CD4-positive, alpha-beta memory T cell (primary cell): ENCODE results near the gene PPM1H. TPM values are rescaled to one million over a fixed set of nuclear protein-coding genes. Genes with fewer than 3 reads are reported as not detected.

Experiments
- CTCF ChIA-PET: fragments of 350-600 bp; sonication (Branson Sonifier 250); formaldehyde crosslinking; loops from one replicate; lab custom pipeline; 2021; ENCODE audit warnings: inconsistent platforms; ENCODE audit not compliant: partially characterized antibody; lab: Charles Lee
- POLR2A ChIA-PET: fragments of 350-600 bp; sonication (Branson Sonifier 250); formaldehyde crosslinking; loops from one replicate; lab custom pipeline; 2021; ENCODE audit not compliant: partially characterized antibody; lab: Charles Lee
- DNase-seq, 5 donors: peaks; one replicate each; pipeline versions ENCODE4 v3.0.0 to v3.0.0-alpha.2; 2020 to 2022; ENCODE audit warnings: mixed read lengths in 1 of 5
- H3K27ac ChIP-seq: one replicate; pipeline ENCODE4 v1.7.0; 2013; ENCODE audit warnings: low read depth, low read length
- H3K27me3 ChIP-seq: 2 replicates; pipeline ENCODE4 v1.7.0; 2013; ENCODE audit warnings: mild to moderate bottlenecking, low read length, moderate library complexity; ENCODE audit not compliant: insufficient read depth
- H3K36me3 ChIP-seq: 2 replicates; pipeline ENCODE4 v1.7.0; 2013; ENCODE audit warnings: mild to moderate bottlenecking, low read length, moderate library complexity; ENCODE audit not compliant: insufficient read depth
- H3K4me1 ChIP-seq: 2 replicates; pipeline ENCODE4 v1.7.0; 2013; ENCODE audit warnings: mild to moderate bottlenecking, low read length, moderate library complexity; ENCODE audit not compliant: insufficient read depth
- H3K4me3 ChIP-seq, 2 donors: one replicate each; pipeline ENCODE4 v1.7.0; 2013; ENCODE audit warnings: low read length in 2 of 2, mild to moderate bottlenecking in 1 of 2
- H3K9me3 ChIP-seq, 2 donors: one replicate each; pipeline ENCODE4 v1.7.0; 2013; ENCODE audit warnings: low read length in 2 of 2, control low read depth in 1 of 2; ENCODE audit not compliant: control insufficient read depth in 1 of 2
- H3K27ac Mint-ChIP-seq, 7 donors: one replicate each; pipeline ENCODE4 v1.8.0; 2020 to 2021; ENCODE audit warnings: mixed read lengths in 7 of 7, mild to moderate bottlenecking in 6 of 7, inconsistent platforms in 3 of 7, moderate library complexity in 3 of 7
- H3K27me3 Mint-ChIP-seq, 2 donors: one replicate each; pipeline ENCODE4 v1.8.0; 2020 to 2021; ENCODE audit warnings: mixed read lengths in 2 of 2
- H3K36me3 Mint-ChIP-seq, 2 donors: one replicate each; pipeline ENCODE4 v1.8.0; 2020 to 2021; ENCODE audit warnings: mixed read lengths in 2 of 2, inconsistent platforms in 1 of 2, mild to moderate bottlenecking in 1 of 2
- H3K4me1 Mint-ChIP-seq, 4 donors: one replicate each; pipeline ENCODE4 v1.8.0; 2020 to 2021; ENCODE audit warnings: mixed read lengths in 4 of 4, mild to moderate bottlenecking in 1 of 4
- H3K4me3 Mint-ChIP-seq, 8 donors: one replicate each; pipeline ENCODE4 v1.8.0; 2020 to 2021; ENCODE audit warnings: mixed read lengths in 8 of 8, mild to moderate bottlenecking in 7 of 8, moderate library complexity in 6 of 8, inconsistent platforms in 3 of 8
- H3K9me3 Mint-ChIP-seq, 8 donors: one replicate each; pipeline ENCODE4 v1.8.0; 2020 to 2021; ENCODE audit warnings: mixed read lengths in 8 of 8, mild to moderate bottlenecking in 5 of 8, inconsistent platforms in 3 of 8, moderate library complexity in 1 of 8
- intact Hi-C: fragments of 100-400 bp; cut with micrococcal nuclease; formaldehyde crosslinking; loops from one replicate; pipeline ENCODE4 v1.15.1; 2023
- polyA plus RNA-seq, 2 donors: library from polyadenylated mRNA; unstranded; fragments of 300-500 nt; fragmentation: Illumina TruSeq; gene quantifications; one replicate each; pipeline ENCODE4 v1.2.3, GENCODE V29; 2021
- total RNA-seq, 2 experiments: library from RNA; stranded (reverse); gene quantifications; one replicate each; pipeline ENCODE4 v1.2.3, GENCODE V29; 2021

The PPM1H gene
- total and polyA plus RNA-seq, 4 experiments from 2014 or later: 0.06 to 0.14 TPM; not detected in 2

GRCh38 chr12:62800707-62801400 lies 134.1 kb downstream of the PPM1H start:
- intact Hi-C loops: no loop called here
- peaks cover 0 to 1% (median 0%) of the 10 kb centered on the region in 4 donors for H3K4me1 Mint-ChIP-seq

GRCh38 chr12:62799766-62800406 lies 135.1 kb downstream of the PPM1H start:
- no peaks in the 10 kb centered on the region for H3K9me3 Mint-ChIP-seq
- no peak overlapping the region for H3K4me3 Mint-ChIP-seq
- peaks cover 1 to 2% of the 10 kb centered on the region in 2 donors for H3K27me3 Mint-ChIP-seq
- peaks cover 0 to 1% (median 0%) of the 10 kb centered on the region in 4 donors for H3K4me1 Mint-ChIP-seq
- H3K9me3 ChIP-seq: no peaks in the 10 kb centered on the region
- no peaks in the 10 kb centered on the region for H3K4me1 ChIP-seq
- no peaks in the 10 kb centered on the region for H3K27me3 ChIP-seq
- no peak overlapping the region for H3K27ac ChIP-seq
- intact Hi-C loops: loop anchor here (1.0 to 10.0 kb wide), 2 partner anchors 362 to 535 kb away; partner anchors contain the start of gene USP15
- no peaks in the 10 kb centered on the region for H3K36me3 Mint-ChIP-seq
- ChIA-PET CTCF (interaction anchor here (0.5 to 8.7 kb wide), 15 partner anchors 9 to 595 kb away, joined by 3 to 253 read pairs (median 3); no protein-coding TSS in a partner anchor), POLR2A (interaction anchor here (1.0 to 3.1 kb wide), 2 partner anchors 197 to 362 kb away, joined by 3 to 13 read pairs; no protein-coding TSS in a partner anchor)
- peak overlapping the region in 1 of 7 donors; percentile 41 for H3K27ac Mint-ChIP-seq
- H3K36me3 ChIP-seq: no peaks in the 10 kb centered on the region
- H3K4me3 ChIP-seq: no peak overlapping the region
- DNase-seq: no peak

More at GRCh38 chr12:62800707-62801400, 134.1 kb downstream of the PPM1H start:
- Mint-ChIP-seq H3K27me3 (peaks cover 1 to 2% of the 10 kb centered on the region in 2 donors), H3K36me3 (no peaks in the 10 kb centered on the region), H3K9me3 (no peaks in the 10 kb centered on the region), H3K4me3 (no peak overlapping the region), H3K27ac (no peak overlapping the region)
- no peaks in the 10 kb centered on the region for H3K4me1 ChIP-seq
- no peaks in the 10 kb centered on the region for H3K9me3 ChIP-seq
- no peak overlapping the region for H3K27ac ChIP-seq
- ChIA-PET POLR2A (no interaction called here), CTCF (interaction anchor here (0.8 to 8.7 kb wide), 7 partner anchors 10 to 365 kb away, joined by 3 to 253 read pairs (median 12); no protein-coding TSS in a partner anchor)
- no peak for DNase-seq
- H3K4me3 ChIP-seq: no peak overlapping the region
- H3K36me3 ChIP-seq: no peaks in the 10 kb centered on the region
- H3K27me3 ChIP-seq: no peaks in the 10 kb centered on the region

GRCh38 chr12:62799126-62799736 lies 135.7 kb downstream of the PPM1H start:
- H3K9me3 ChIP-seq: no peaks in the 10 kb centered on the region
- intact Hi-C loops: loop anchor here (1.0 to 10.0 kb wide), 2 partner anchors 361 to 534 kb away; partner anchors contain the start of gene USP15
- H3K36me3 Mint-ChIP-seq: no peaks in the 10 kb centered on the region

GRCh38 chr12:62794218-62794583 lies 140.7 kb downstream of the PPM1H start:
- no peak overlapping the region for H3K4me3 Mint-ChIP-seq
- Histone ChIP-seq H3K4me3 (no peak overlapping the region), H3K27ac (no peak overlapping the region), H3K27me3 (no peaks in the 10 kb centered on the region), H3K9me3 (no peaks in the 10 kb centered on the region), H3K4me1 (no peaks in the 10 kb centered on the region), H3K36me3 (no peaks in the 10 kb centered on the region)
- intact Hi-C loops: loop anchor here (1.0 to 10.0 kb wide), 5 partner anchors 191 to 529 kb away; partner anchors contain the start of gene USP15
- no peaks in the 10 kb centered on the region for H3K9me3 Mint-ChIP-seq
- H3K4me1 Mint-ChIP-seq: peaks cover 0 to 2% (median under 1%) of the 10 kb centered on the region in 4 donors
- DNase-seq: no peak
- POLR2A ChIA-PET: interaction anchor here (0.5 to 1.3 kb wide), 6 partner anchors 191 to 357 kb away, joined by 3 to 8 read pairs (median 4); no protein-coding TSS in a partner anchor
- peak overlapping the region in 1 of 7 donors; percentile 9 for H3K27ac Mint-ChIP-seq
- CTCF ChIA-PET: interaction anchor here (0.7 to 8.7 kb wide), 31 partner anchors 10 to 383 kb away, joined by 3 to 253 read pairs (median 3); no protein-coding TSS in a partner anchor
- H3K36me3 Mint-ChIP-seq: no peaks in the 10 kb centered on the region
- H3K27me3 Mint-ChIP-seq: peaks cover 4 to 6% of the 10 kb centered on the region in 2 donors

More at GRCh38 chr12:62799126-62799736, 135.7 kb downstream of the PPM1H start:
- Histone ChIP-seq H3K36me3 (no peaks in the 10 kb centered on the region), H3K27ac (no peak overlapping the region), H3K27me3 (no peaks in the 10 kb centered on the region), H3K4me3 (no peak overlapping the region), H3K4me1 (no peaks in the 10 kb centered on the region)
- no peaks in the 10 kb centered on the region for H3K9me3 Mint-ChIP-seq
- DNase-seq: peak; percentile 32 to 52 (median 44)
- peaks cover 4 to 5% of the 10 kb centered on the region in 2 donors for H3K27me3 Mint-ChIP-seq
- H3K4me1 Mint-ChIP-seq: peaks cover 0 to 1% (median 0%) of the 10 kb centered on the region in 4 donors
- no peak overlapping the region for H3K27ac Mint-ChIP-seq
- ChIA-PET POLR2A (interaction anchor here (1.0 to 3.1 kb wide), 2 partner anchors 196 to 361 kb away, joined by 3 to 13 read pairs; no protein-coding TSS in a partner anchor), CTCF (interaction anchor here (0.5 to 8.7 kb wide), 15 partner anchors 9 to 595 kb away, joined by 3 to 253 read pairs (median 4); no protein-coding TSS in a partner anchor)
- no peak overlapping the region for H3K4me3 Mint-ChIP-seq

GRCh38 chr12:62793256-62794217 lies 141.4 kb downstream of the PPM1H start:
- Mint-ChIP-seq H3K4me1 (peaks cover 0 to 2% (median 0%) of the 10 kb centered on the region in 4 donors), H3K9me3 (no peaks in the 10 kb centered on the region), H3K36me3 (no peaks in the 10 kb centered on the region), H3K4me3 (no peak overlapping the region), H3K27ac (no peak overlapping the region), H3K27me3 (peaks cover 3 to 5% of the 10 kb centered on the region in 2 donors)
- H3K27me3 ChIP-seq: no peaks in the 10 kb centered on the region
- H3K4me1 ChIP-seq: no peaks in the 10 kb centered on the region
- H3K4me3 ChIP-seq: no peak overlapping the region
- H3K27ac ChIP-seq: no peak overlapping the region
- POLR2A ChIA-PET: interaction anchor here (0.5 to 1.3 kb wide), 6 partner anchors 190 to 357 kb away, joined by 3 to 8 read pairs (median 4); no protein-coding TSS in a partner anchor
- no peaks in the 10 kb centered on the region for H3K9me3 ChIP-seq
- peak; percentile 51 to 69 (median 66) for DNase-seq
- intact Hi-C loops: loop anchor here (1.0 to 10.0 kb wide), 5 partner anchors 190 to 529 kb away; partner anchors contain the start of gene USP15
- H3K36me3 ChIP-seq: no peaks in the 10 kb centered on the region
- CTCF ChIA-PET: interaction anchor here (0.7 to 8.7 kb wide), 32 partner anchors 10 to 383 kb away, joined by 3 to 253 read pairs (median 3); no protein-coding TSS in a partner anchor
